ENCODE measurements around the gene MAPKAPK5.
"Not testable (repeated sequence)": the region's sequence is repeated elsewhere in the genome, so short reads cannot be mapped to it uniquely, and the experiment has no call there.

MAPKAPK5 gene, protein sequence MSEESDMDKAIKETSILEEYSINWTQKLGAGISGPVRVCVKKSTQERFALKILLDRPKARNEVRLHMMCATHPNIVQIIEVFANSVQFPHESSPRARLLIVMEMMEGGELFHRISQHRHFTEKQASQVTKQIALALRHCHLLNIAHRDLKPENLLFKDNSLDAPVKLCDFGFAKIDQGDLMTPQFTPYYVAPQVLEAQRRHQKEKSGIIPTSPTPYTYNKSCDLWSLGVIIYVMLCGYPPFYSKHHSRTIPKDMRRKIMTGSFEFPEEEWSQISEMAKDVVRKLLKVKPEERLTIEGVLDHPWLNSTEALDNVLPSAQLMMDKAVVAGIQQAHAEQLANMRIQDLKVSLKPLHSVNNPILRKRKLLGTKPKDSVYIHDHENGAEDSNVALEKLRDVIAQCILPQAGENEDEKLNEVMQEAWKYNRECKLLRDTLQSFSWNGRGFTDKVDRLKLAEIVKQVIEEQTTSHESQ

DNA sequence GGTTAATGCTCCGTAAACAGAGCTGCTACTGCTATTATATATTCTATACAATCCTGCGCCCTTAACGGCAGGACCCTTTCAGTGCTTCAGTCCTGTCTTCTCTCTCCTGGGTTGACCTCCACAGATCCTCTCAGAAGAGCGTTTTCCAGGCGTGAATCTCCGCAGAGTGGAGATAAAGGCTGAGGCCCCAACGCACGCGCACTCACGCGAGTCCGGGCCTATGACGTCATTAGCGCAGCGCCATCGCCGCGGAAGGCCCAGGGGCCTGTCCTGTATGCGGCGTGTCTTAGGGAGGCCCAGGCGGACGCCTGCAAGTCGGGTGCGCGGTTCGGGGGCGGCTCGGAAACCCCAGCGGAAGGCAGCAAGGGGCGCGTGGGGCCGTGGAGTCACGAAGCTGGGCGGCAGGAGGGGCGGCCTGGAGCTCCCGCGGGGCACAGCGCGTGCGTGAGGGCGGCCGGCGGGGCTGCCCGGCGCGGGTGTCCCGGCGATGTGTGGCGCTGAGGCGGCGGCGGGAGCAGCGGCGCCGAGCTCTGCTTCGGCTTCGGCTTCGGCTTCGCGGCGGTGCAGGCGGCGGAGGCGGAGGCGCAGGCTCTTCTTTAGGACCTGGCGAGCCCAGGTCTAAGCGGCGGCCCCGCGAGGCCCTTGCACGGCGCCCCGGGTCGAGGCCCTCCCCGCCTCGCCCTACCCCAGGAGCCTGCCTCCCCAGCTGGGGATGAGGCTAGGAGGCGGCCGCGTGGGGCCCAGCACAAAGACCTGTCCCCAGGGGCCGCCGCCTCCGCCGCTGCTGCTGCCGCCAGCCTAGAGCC, at the start of gene MAPKAPK5:
MAPKAPK5 (plus strand) TSS at position 479 of the 806 bp plus-strand sequence. CDS start 506 bp downstream, outside the sequence.
- ATAC-seq (ENCODE audit: low read depth): peak; percentile 81

GRCh38 chr12:111792856-111793235, 49.2 kb upstream of the MAPKAPK5 start:
- DNase-seq (ENCODE audit: low spot score in 2 of 2) (no peak), ATAC-seq (ENCODE audit: low read depth) (no peak)
- Mint-ChIP-seq H3K27me3 (no peaks in the 10 kb centered on the region), H3K36me3 (peaks cover 6% of the 10 kb centered on the region), H3K27ac (no peak overlapping the region), H3K4me3 (no peak overlapping the region), H3K9me3 (no peaks in the 10 kb centered on the region), H3K4me1 (no peaks in the 10 kb centered on the region)

More for the DNA sequence above, at the start of gene MAPKAPK5:
- no peaks in the 10 kb centered on the region for H3K9me3 Mint-ChIP-seq
- peaks cover 34% of the 10 kb centered on the region for H3K4me1 Mint-ChIP-seq
- H3K27ac Mint-ChIP-seq: peak within 1 kb of the TSS; percentile 99
- peak; percentile 97 to 100 for DNase-seq (ENCODE audit: low spot score in 2 of 2)
- H3K36me3 Mint-ChIP-seq: peaks cover 17% of the 10 kb centered on the region
- H3K27me3 Mint-ChIP-seq: no peaks in the 10 kb centered on the region
- H3K4me3 Mint-ChIP-seq: peak within 1 kb of the TSS; percentile 91

- no peaks in the 10 kb centered on the region for H3K27me3 Mint-ChIP-seq
- no peaks in the 10 kb centered on the region for H3K9me3 Mint-ChIP-seq
- DNase-seq (ENCODE audit: low spot score in 2 of 2): no peak
- no peak overlapping the region for H3K27ac Mint-ChIP-seq
- no peak overlapping the region for H3K4me3 Mint-ChIP-seq
- H3K36me3 Mint-ChIP-seq: peaks cover 11% of the 10 kb centered on the region
- H3K4me1 Mint-ChIP-seq: no peaks in the 10 kb centered on the region
- ATAC-seq (ENCODE audit: low read depth): no peak
Measured at GRCh38 chr12:111798182-111798581, 43.8 kb upstream of the MAPKAPK5 start.

GRCh38 chr12:111799758-111800157, 42.3 kb upstream of the MAPKAPK5 start:
- ATAC-seq (ENCODE audit: low read depth): no peak
- no peak for DNase-seq (ENCODE audit: low spot score in 2 of 2)
- no peak overlapping the region for H3K4me3 Mint-ChIP-seq
- H3K27ac Mint-ChIP-seq: no peak overlapping the region
- H3K9me3 Mint-ChIP-seq: no peaks in the 10 kb centered on the region
- H3K36me3 Mint-ChIP-seq: peaks cover 11% of the 10 kb centered on the region
- no peaks in the 10 kb centered on the region for H3K27me3 Mint-ChIP-seq
- H3K4me1 Mint-ChIP-seq: no peaks in the 10 kb centered on the region

DNA sequence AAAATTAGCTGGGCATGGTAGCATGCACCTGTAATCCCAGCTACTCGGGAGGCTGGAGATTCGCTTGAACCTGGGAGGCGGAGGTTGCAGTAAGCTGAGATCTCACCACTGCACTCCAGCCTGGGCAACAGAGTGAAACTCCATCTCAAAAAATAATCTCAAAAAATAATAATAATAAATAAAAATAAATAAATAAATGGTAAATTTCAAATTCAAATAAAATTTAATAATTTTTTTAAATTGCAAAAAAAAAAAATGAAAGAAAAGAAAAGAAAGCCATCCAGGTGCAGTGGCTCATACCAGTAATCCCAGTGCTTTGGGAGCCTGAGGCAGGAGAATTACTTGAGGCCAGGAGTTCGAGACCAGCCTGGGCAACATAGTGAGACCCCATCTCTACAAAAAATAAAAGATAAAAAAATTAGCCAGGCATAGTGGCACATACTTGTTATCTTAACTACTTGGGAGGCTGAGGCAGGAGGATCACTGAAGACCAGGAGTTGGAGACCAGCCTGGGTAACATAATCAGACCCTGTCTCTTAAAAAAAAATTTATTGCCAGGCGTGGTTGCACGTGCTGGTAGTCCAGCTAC, 38.9 kb upstream of the MAPKAPK5 start:
- Mint-ChIP-seq H3K36me3 (peaks cover 13% of the 10 kb centered on the region), H3K27me3 (no peaks in the 10 kb centered on the region), H3K9me3 (no peaks in the 10 kb centered on the region), H3K27ac (no peak overlapping the region), H3K4me3 (no peak overlapping the region), H3K4me1 (peaks cover 4% of the 10 kb centered on the region)
- DNase-seq (ENCODE audit: low spot score in 2 of 2): no peak
- no peak for ATAC-seq (ENCODE audit: low read depth)

- DNase-seq (ENCODE audit: low spot score in 2 of 2) (no peak), ATAC-seq (ENCODE audit: low read depth) (no peak)
- peaks cover 4% of the 10 kb centered on the region for H3K4me1 Mint-ChIP-seq
- H3K36me3 Mint-ChIP-seq: peaks cover 11% of the 10 kb centered on the region
- no peak overlapping the region for H3K4me3 Mint-ChIP-seq
- no peaks in the 10 kb centered on the region for H3K9me3 Mint-ChIP-seq
- H3K27me3 Mint-ChIP-seq: no peaks in the 10 kb centered on the region
- no peak overlapping the region for H3K27ac Mint-ChIP-seq
Measured at GRCh38 chr12:111803851-111804250, 38.2 kb upstream of the MAPKAPK5 start.

DNA sequence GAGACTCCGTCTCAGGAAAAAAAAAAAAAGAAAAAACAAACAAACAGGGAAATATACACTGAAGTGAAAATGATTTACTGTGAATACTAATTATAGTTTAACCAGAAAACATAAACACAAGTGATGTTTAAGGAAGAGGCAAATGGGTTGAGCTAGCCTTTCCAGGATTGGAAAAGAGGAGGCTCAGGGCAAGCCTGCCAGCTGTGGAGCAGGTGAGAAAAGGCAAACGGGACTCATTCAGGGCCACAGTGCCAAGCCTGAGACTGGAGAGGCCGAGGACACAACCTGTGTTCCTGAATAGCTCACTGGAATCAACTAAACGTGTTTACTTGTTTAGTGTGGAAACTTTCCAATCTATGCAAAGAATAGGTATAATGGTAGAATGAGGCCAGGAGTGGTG, 35.7 kb upstream of the MAPKAPK5 start:
- Mint-ChIP-seq H3K27me3 (no peaks in the 10 kb centered on the region), H3K9me3 (no peaks in the 10 kb centered on the region), H3K36me3 (peaks cover 4% of the 10 kb centered on the region), H3K4me3 (no peak overlapping the region), H3K27ac (no peak overlapping the region), H3K4me1 (peaks cover 4% of the 10 kb centered on the region)
- DNase-seq (ENCODE audit: low spot score in 2 of 2) (no peak), ATAC-seq (ENCODE audit: low read depth) (no peak)

- no peak for DNase-seq (ENCODE audit: low spot score in 2 of 2)
- Mint-ChIP-seq H3K36me3 (peaks cover 4% of the 10 kb centered on the region), H3K9me3 (no peaks in the 10 kb centered on the region), H3K27me3 (no peaks in the 10 kb centered on the region), H3K27ac (no peak overlapping the region), H3K4me1 (peaks cover 4% of the 10 kb centered on the region), H3K4me3 (no peak overlapping the region)
- no peak for ATAC-seq (ENCODE audit: low read depth)
Measured at GRCh38 chr12:111807232-111807631, 34.8 kb upstream of the MAPKAPK5 start.

DNA sequence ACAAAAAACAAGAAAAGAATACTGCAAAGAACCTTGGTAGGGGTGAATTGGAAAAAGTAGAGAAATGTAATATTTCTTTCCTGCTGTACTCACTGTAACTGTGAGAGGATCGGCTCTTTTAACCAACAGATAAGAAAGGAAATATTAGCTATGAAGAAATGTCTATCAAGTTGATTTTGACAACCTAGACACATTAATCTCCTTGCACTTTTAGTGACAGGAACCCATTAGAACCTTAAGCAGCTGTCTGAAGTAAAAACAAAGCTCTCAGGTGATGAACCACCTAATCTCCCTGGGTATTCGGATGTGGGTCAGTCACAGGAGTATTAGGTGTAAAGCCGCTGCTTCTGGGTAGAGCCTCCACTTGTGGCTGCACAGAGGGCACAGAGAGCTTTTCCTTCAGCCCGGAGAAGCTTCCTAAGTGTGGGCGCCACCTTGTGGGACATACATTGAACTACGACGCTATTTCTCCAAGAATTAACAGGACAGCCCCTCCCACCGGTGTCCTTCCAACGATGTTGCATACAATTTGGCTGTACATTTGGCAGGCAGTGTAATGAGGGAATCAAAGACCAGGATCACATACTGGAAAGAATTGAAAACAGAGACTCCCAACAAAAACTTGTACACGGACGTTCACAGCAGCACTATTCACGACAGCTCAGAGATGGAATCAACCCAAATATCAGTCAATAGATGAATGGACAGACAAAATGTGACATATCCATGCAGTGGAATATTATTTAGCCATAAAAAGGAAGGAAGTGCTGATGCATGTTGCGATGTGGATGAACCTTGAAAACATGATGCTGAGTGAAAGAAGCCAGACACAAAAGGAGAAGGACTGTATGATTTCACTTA, 28.9 kb upstream of the MAPKAPK5 start:
- Mint-ChIP-seq H3K36me3 (no peaks in the 10 kb centered on the region), H3K4me1 (peaks cover 10% of the 10 kb centered on the region), H3K9me3 (peaks cover 3% of the 10 kb centered on the region), H3K4me3 (no peak overlapping the region), H3K27me3 (no peaks in the 10 kb centered on the region), H3K27ac (no peak overlapping the region)
- peak; percentile 92 for ATAC-seq (ENCODE audit: low read depth)
- DNase-seq (ENCODE audit: low spot score in 2 of 2): peak; percentile 59 to 61

GRCh38 chr12:111816065-111816615, 25.9 kb upstream of the MAPKAPK5 start:
- peaks cover 4% of the 10 kb centered on the region for H3K27me3 Mint-ChIP-seq
- no peak overlapping the region for H3K4me3 Mint-ChIP-seq
- peaks cover 3% of the 10 kb centered on the region for H3K9me3 Mint-ChIP-seq
- DNase-seq (ENCODE audit: low spot score in 2 of 2) (no peak), ATAC-seq (ENCODE audit: low read depth) (no peak)
- no peak overlapping the region for H3K27ac Mint-ChIP-seq
- peaks cover 10% of the 10 kb centered on the region for H3K4me1 Mint-ChIP-seq
- peaks cover 1% of the 10 kb centered on the region for H3K36me3 Mint-ChIP-seq

DNA sequence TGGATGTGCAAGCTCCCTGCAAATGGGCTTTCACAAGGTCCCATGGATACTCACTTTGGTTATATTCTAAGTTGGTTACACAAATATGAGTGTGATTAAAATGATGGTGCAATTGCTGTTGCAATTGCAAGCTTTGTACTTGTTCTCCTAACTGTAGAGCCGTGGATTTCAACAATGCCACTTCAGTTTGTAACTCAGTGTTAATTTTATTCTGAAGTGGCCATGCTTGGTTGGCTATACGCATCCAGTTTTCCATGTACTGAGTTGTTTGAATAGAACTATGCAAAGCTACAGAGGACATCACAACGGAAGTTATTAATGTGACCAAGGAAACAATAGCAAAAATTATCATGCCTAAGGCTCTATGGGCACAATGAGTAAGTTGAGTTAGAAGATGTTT, 25.1 kb upstream of the MAPKAPK5 start:
- not testable (repeated sequence) for H3K27me3 Mint-ChIP-seq; H3K9me3 Mint-ChIP-seq; DNase-seq (ENCODE audit: low spot score in 2 of 2); H3K4me3 Mint-ChIP-seq; H3K4me1 Mint-ChIP-seq; H3K36me3 Mint-ChIP-seq; ATAC-seq (ENCODE audit: low read depth); H3K27ac Mint-ChIP-seq

GRCh38 chr12:111818340-111818739, 23.7 kb upstream of the MAPKAPK5 start:
- H3K27ac Mint-ChIP-seq: no peak overlapping the region
- peaks cover 1% of the 10 kb centered on the region for H3K36me3 Mint-ChIP-seq
- peaks cover 4% of the 10 kb centered on the region for H3K27me3 Mint-ChIP-seq
- H3K9me3 Mint-ChIP-seq: peaks cover 4% of the 10 kb centered on the region
- no peak overlapping the region for H3K4me3 Mint-ChIP-seq
- H3K4me1 Mint-ChIP-seq: peaks cover 2% of the 10 kb centered on the region
- ATAC-seq (ENCODE audit: low read depth) (no peak), DNase-seq (ENCODE audit: low spot score in 2 of 2) (no peak)

Measured in memory B cell (primary cell).